ENCODE data around the gene SEMA3E.

SEMA3E gene

DNA sequence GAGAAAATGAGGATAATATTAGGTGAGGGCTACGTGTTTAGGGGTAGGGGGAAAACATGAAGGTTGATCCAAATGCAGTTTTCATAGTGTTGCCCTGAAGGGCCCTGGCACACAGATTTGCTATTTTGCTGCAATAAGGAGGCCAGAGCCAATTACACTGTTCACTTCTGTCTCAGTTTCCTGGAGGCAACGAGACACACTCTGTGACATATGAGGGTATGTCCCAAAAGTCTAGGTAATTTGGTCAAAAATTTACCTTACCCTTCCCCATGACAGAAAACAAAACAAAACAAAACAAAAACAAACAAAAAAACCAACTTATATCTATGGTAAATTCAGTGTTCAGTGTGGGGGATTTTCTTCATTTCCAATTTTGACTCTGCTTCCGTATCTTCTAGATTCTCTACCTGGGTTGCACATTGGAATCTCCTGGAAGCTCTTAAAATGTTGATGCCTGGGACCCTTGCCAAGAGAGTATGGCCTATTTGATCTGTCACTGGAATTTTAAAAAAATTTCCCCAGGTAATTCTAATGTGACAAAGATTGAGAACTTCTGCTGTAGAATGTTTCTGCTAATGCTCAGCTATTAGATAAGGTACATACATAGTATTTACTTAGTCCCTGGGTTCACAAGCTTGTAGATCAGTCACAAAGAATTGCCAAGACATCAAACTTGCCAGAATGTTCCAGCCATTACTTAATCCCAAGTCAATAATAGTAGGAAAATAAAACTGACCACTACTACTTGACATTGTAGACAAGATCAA lies 139.5 kb downstream of the SEMA3E start:
- Histone ChIP-seq H3K27ac (no peak overlapping the region), H3K4me3 (no peak overlapping the region)

DNA sequence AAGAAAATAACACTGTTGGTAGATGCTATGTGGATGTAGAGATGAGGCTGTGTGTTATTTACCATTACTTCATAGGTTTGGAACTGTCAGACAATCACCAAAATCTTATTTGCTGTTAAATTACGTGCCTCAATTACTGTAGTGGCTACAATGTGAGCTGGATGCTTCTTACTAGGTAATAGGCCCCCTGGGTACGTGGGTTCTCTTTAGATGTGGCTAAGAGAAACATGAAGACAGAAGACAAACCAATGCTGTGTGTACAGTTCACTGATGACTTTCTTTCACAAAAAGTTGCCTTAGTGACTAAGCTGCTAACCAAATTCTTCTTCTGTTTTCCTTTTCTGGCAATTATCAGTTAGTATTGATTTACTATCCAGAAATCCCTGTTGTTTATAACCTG lies 144.6 kb downstream of the SEMA3E start:
- H3K27ac ChIP-seq = no peak overlapping the region

DNA sequence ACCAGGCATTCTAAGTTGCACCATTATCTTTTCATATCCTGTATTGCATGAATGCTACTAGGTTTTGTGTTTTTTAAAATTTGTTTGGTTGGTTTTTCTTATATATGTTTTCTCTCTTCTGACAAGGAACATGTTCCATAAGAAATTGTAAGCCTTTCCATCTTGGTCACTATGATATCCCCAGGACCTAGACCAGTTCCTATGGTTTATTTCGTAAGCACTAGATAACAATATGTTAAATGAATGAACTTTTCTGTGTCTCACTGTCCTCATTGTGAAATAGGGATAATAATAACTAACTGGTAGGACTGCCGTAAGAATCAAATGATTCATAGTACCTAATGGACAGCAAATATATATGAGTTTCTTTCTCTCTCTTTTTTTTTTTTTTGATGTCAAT lies 146.3 kb downstream of the SEMA3E start:
- Histone ChIP-seq H3K27ac (no peak overlapping the region), H3K4me3 (no peak overlapping the region)

More for the DNA sequence above, 144.6 kb downstream of the SEMA3E start:
- no peak overlapping the region for H3K4me3 ChIP-seq

DNA sequence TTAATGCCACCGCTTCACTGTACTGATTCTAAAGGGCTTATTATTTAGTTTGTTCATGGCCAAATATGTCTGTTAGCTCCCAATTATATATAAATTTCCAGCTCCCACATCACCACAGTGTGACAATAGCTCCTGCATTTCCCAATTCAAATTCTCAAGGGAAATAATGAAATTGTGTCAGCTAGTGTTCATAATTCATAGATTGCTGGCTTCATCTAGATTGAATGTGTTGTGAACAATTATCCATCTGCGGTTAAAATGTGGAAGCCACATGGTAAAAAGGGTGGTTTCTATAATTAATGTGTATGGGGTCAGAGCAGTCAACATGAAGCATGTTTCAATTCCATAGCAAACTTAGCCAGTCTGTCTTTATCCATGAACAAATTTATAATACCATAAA lies 154.3 kb downstream of the SEMA3E start:
- no peak overlapping the region for H3K27ac ChIP-seq

DNA sequence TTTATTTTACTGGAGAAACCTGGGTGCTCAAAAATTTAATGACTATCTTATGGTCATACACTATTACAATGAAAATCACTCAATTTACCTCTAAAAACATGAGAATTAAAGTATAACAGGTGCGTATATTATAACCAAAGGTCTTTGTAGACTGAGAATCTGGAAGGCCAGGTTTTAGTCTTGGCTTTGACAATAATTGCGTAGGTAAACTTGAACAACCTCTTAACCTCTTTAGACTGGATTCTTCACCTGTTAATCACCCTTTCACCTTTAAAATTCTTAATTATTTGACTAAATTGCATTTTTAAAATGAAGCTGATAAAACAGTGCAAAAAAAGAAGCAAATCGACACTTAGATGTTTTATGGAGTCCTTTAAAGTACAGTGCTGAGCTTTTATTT lies 156.1 kb downstream of the SEMA3E start:
- no peak overlapping the region for H3K27ac ChIP-seq
- H3K4me3 ChIP-seq = no peak overlapping the region

More for the DNA sequence above, 154.3 kb downstream of the SEMA3E start:
- H3K4me3 ChIP-seq = no peak overlapping the region

DNA sequence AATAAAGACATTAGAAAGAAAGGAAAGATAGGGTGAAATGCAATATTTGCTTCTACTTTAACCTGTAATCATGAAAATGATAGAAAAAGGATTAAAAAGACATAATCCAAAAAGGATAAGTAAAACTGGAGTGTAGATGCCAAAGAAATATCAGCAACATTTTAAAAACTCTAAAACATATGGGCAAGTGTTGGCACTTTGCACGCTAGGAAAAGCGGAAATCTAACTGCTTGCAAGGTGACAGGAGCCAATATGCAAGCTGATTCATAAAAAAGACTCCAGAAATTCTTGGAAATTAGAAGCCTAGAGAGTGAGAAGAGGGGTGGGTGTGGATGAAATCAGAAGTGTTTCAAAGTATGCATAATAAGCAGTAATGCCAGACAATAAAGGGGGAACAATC lies 161.1 kb downstream of the SEMA3E start:
- Histone ChIP-seq H3K27ac (no peak overlapping the region), H3K4me3 (no peak overlapping the region)

DNA sequence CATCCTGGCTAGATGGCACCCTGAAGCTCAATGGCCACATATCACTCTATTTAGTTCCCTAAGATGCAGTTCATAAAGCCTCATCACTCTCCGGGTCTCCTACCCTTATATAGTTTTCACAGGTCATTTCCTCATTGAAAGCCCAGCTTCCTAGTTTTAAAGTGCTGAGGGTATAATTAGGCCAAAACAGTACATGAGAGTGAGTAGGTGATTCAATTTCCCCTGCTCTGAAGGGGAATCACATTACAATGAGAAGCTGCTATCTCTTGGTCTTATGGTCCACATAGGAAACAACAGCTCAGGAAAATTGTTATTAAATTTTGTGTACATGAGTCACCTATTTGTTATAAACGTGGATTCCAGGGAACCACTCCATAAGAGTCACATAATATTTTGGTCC lies 162.0 kb downstream of the SEMA3E start:
- Histone ChIP-seq H3K27ac (no peak overlapping the region), H3K4me3 (no peak overlapping the region)

DNA sequence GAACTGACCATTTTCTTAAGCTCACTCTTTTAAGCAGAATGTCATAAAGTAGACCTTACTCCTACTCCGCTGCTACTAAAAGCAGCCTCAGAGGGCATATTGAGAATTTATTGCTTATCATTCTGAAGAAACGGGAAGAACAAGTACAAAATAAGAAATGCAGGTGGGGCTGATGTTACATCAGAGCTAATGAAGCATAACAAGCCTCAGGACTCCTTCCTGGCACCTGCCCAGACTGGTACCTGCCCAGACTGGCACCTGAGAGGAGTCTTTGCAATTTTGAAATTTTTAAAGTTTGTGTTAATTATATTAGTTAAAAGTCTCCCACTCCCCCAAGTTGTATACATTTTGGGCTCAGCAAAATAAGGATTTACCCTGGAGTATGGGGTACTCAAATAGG lies 162.4 kb downstream of the SEMA3E start:
- Histone ChIP-seq H3K4me3 (no peak overlapping the region), H3K27ac (no peak overlapping the region)

DNA sequence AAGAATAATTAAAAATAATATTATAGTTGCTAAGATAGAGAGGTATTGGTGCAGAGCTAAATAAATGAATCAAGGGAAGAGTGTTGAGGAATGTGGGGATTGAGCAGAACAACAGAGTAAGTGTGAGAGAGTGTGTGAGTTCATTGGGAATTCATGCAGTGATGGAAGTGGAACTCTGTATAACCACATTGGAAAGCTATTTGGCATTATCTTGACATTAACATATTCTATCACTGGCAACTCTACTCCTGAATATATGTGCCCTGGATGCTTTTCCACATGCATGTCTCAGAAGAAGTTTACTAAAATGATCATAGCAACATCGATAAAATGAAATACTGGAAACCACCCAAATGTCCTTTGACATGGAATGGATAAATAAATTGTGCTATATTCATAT lies 164.1 kb downstream of the SEMA3E start:
- H3K27ac ChIP-seq = no peak overlapping the region

DNA sequence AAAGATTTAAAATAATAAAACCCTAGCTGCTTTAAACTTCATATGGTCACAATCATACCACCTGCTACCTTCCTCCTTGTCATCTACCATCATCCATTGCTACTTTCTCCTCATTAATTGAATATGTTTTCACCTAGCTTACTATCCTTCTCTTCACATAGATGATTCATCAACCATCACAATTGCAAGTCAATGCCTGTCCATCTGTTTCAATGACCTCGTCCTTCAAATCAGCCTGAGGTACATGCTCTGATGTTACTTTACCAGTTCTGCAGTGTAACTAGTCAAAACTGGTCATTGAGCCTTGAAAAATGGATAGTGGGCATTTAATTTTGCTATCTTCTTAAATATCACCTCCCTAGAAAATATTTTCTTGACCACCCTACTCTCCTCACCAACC lies 164.7 kb downstream of the SEMA3E start:
- Histone ChIP-seq H3K4me3 (no peak overlapping the region), H3K27ac (no peak overlapping the region)

More for the DNA sequence above, 164.1 kb downstream of the SEMA3E start:
- H3K4me3 ChIP-seq = no peak overlapping the region

DNA sequence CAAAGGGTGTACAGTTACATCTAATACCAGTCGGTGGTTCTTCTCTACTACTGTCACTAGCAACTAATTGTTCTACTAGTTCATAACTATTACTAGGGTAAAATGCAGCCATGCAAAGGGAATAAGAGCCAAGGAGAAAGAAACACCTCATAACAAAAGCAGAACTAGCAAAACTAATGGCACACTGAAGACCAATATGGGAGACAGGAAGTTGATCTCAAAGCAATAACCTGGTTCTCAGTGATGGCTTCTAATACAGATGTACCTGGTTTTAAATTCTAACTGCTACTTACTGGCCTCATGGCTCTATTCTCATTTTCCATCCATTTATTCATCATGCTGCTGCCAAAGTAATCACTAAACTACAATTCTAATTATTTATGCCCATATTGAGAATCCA lies 170.3 kb downstream of the SEMA3E start:
- Histone ChIP-seq H3K4me3 (no peak overlapping the region), H3K27ac (no peak overlapping the region)

DNA sequence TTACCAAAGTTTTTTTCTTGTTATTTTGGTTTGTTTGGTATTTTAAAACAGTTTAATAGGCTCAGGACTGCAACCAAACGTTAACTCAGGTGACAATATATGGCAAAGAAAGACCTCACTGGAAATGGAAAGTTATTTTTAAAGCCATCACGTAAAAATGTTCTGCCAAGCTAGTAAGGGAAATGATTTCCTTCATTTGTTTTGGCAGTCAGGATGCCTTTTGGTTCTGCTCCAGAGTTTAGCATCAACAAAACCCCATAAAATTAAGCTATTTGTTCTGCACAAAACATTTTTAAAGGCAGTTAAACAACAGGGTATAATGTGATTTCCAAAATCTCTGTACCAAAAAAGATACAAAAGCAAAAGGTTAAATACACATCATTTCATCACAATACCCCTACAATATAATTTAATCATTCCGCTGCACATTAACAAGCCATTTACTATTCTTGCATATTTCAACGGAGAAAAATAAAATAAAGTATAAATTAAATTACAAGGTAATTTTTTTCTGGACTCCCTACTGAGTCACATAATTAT lies 172.4 kb downstream of the SEMA3E start:
- Histone ChIP-seq H3K4me3 (no peak overlapping the region), H3K27ac (no peak overlapping the region)

DNA sequence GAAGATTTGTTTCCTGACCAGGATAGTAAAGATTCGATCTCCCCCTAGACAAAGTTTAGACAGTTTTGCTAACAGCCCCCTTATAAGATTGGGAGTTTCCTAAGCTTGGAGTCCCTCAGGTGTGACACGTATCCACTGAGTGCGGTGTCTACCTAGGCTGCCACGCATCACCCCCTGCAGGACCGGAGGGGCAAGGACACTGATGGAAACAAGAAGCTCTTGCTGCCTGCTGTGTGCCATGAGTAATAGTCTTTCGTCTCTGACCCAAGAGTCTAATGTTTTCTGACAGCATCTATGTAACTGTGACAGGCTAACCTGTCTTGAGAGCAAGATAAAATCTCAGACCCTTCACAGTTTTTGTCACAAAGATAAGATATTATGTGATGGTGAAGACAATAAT lies 173.5 kb downstream of the SEMA3E start:
- no peak overlapping the region for H3K4me3 ChIP-seq

DNA sequence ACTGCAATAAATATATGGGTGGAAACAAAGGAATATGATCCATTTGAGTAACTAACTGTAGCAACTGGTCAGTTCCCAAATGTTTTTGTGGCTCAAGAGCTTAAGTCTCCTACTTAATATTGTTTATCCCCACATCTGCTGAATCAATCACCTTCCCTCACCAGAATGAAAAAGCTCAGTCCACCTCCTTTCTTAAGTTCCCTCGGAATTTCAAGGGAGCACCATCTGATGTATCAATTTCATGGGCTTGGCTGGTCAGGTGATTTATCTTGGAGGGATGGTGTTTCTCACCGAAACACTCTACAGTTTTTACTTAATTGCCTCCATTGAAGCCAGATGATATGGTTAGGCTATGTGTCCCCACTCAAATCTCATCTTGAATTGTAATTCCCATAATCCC lies 176.6 kb downstream of the SEMA3E start:
- Histone ChIP-seq H3K4me3 (no peak overlapping the region), H3K27ac (no peak overlapping the region)

More for the DNA sequence above, 173.5 kb downstream of the SEMA3E start:
- H3K27ac ChIP-seq = no peak overlapping the region

DNA sequence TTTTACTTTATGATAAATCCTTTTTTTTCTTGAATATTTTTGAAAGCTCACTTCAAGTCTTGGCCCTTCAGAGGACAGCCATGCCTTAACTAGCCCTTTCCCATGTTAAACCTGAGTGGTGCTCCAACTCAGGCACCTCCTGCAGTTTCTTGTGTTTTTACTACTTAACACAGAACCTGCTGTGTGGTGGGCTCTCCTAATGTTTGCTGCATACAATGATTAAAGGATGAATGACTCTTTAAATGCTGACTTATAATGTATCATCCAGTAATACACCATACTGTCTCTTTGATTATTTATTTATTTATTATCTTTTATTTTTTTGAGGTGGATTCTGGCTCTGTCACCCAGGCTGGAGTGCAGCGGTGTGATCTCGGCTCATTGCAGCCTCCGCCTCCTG lies 179.4 kb downstream of the SEMA3E start:
- no peak overlapping the region for H3K27ac ChIP-seq

DNA sequence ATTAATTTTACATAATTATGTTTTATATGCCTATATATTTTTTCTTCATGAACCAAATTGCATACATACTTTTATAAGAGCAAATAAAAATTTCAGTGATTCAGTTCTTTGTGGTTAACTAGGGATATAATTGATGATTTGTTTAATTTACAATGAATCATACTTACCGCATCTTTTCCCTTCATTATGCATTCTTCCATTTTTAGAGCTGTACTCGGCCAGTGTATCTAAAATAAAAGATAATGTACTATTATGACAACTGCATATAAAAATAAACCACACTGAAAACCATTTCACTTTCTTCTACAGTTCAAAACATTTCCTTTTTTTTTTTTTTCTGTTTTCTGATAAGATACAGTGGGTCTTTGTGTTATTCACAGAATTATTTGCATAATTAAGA lies 179.9 kb downstream of the SEMA3E start:
- H3K27ac ChIP-seq = no peak overlapping the region
- no peak overlapping the region for H3K4me3 ChIP-seq

More for the DNA sequence above, 179.4 kb downstream of the SEMA3E start:
- no peak overlapping the region for H3K4me3 ChIP-seq

DNA sequence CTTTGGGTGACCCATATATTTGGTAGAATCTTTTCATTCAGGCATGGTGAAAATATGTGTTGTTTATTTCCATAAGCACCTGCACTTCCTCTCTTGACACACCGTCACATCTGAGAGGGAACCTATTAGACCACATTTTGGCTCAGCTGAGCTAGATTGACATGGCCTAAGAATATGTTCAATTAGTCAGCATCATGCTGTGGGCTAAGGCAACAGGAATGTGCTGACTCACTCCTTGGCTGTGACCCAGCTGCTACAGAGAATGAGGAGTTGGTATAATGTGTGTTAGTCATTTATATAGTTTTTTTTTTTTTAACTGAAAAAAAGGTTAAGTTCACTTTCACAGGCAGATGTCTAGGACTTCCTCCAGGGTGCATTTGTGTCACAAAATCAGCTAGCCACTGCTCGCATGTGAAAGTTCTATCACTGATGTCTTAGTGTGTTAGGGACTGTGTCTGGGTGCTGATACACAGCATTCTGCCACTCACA lies 180.6 kb downstream of the SEMA3E start:
- Histone ChIP-seq H3K27ac (no peak overlapping the region), H3K4me3 (no peak overlapping the region)

DNA sequence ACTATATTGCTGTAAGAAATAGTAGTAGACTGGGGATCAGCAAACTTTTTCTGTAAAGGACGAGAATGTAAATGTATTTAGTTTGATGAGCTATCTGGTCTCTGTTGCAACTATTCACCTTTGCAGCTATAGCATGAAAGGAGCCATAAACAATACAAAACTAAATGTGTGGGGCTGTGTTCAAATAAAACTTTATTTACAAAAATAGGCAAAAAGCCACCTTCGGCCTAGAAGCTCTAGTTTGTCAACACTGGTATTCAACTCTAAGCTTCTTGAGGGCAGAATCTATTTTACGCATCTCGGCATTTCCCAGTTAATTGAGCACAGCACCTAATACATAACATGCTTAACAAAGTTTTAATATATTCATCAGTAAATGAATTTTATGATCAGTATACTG lies 181.4 kb downstream of the SEMA3E start:
- Histone ChIP-seq H3K27ac (no peak overlapping the region), H3K4me3 (no peak overlapping the region)

DNA sequence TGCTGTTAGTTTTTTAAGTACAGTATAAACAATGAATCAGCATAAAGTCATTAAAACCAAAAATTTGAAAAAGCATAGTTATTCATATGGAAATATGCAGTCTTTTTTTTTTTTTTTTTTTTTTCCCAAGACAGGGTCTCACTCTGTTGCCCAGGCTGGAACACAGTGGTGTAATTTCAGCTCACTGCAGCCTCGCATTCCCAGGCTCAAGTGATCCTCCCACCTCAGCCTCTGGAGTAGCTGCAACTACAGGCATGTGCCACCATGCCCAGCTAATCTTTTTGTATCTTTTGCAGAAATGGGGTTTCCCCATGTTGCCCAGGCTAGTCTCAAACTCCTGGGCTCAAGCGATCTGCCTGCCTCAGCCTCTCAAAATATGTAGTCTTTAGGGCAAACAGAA lies 182.0 kb downstream of the SEMA3E start:
- H3K4me3 ChIP-seq = no peak overlapping the region
- H3K27ac ChIP-seq = no peak overlapping the region

DNA sequence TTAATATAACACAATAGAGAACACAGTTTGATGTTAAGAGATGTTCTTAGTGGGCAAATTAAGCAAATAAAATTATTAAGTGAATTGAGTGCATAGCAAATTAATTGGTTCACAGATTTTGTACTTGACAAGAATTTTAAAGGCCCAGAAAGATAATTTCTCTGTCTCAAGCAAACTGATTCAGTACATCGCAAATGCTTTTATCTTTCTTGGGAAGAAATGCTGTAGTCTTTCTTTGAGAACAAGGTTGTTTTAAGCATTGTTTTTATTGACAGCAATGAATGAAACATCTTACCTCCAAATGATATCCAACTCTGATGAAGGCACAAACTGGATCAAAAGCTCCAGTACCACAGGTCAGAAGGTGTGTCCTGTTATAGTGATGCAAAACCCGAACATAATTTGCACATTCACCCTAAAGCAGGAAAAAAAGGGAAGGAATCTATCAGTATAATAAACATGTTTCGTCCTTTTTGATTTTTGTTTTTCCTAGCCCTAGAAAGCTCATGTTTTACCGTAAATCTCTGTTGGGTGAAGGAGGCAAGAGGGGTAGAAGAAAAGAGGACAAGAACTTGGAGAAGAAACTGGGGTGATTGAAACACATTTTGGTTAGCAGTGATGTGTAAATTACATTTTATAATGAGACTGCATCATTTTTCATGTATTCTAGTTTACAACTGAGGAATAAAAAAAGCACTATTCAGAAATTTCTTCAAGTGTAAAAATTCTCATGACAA lies 182.6 kb downstream of the SEMA3E start:
- no peak overlapping the region for H3K27ac ChIP-seq
- H3K4me3 ChIP-seq = no peak overlapping the region

DNA sequence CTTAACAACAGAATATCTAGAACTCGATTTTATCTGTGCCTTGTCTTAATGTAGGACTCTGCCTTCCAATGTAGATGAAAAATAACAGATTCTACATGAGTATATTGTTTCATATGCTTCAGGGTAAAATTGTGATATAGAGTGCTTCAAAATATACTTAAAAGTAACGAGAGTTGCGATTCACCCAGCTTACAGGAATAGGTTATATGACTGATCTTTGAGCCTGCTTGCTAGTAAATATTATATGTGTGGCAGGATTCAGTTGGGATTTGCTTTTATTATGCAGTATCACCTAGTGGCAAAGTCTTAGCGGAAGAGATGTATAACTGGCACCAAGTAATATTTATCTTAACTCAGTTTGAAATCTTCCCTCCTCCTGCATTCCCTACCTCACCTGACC lies 183.3 kb downstream of the SEMA3E start:
- Histone ChIP-seq H3K4me3 (no peak overlapping the region), H3K27ac (no peak overlapping the region)
